PC-9 (cell line): ENCODE data around the gene TSHZ2.

Experiments
- CTCF ChIP-seq: fragments of 200-600 bp; sonication (generic); conservative IDR thresholded peaks from 2 replicates; pipeline ENCODE4 v1.6.1; 2017; ENCODE audit warnings: mixed run types, antibody characterized with exemption, mild to moderate bottlenecking, moderate library complexity
- EZH2 ChIP-seq: fragments of 200-600 bp; sonication (generic); IDR thresholded peaks from 2 replicates; pipeline ENCODE4 v1.8.0; 2017; ENCODE audit warnings: antibody characterized with exemption, low read depth

DNA sequence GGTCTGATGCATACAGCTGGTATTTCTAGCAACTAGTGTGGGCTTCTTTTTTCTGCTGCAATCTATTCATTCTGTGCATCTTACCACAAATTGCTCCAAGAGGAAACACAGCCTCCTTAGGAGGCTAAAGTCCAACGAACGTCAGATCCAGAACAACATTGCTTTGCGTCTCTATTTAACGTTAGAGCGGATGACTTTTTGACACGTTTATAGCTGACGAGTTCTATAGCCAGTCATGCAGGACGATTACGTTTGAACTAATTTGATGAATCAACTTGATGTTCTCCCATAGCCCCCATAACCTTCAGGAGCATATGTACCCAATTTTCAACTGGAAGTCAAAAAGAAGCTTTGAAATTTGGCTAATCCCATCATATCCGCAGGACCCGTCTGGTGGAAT lies 59.9 kb downstream of the TSHZ2 start:
- no peak for TF ChIP-seq CTCF
- no peak for TF ChIP-seq EZH2
